Measurements from ENCODE around the gene KRTAP1-4. TPM values are rescaled to one million over a fixed set of nuclear protein-coding genes. Genes with fewer than 3 reads are reported as not detected.

KRTAP1-4 gene, protein sequence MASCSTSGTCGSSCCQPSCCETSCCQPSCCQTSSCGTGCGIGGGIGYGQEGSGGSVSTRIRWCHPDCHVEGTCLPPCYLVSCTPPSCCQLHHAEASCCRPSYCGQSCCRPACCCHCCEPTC
- total RNA-seq = not detected
- long read RNA-seq = 0 reads

DNA sequence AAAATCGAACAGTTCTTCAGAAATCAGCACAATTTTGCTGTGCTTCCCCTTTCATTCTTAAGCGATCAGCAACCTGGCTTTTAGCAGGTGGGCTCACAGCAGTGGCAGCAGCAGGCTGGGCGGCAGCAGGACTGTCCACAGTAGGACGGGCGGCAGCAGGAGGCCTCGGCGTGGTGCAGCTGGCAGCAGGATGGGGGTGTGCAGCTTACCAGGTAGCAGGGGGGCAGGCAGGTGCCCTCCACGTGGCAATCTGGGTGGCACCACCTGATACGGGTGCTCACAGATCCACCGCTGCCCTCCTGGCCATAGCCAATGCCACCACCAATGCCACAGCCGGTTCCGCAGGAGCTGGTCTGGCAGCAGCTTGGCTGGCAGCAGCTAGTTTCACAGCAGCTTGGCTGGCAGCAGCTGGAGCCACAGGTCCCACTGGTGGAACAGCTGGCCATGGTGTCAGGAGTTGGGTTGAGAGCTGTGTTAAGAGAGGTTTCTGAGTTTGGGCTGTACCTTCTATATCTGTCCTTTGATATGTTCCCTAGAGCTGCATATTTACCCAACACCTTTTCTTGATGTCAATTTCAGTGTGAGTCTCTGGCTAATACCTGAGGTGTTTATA lies at the start of gene KRTAP1-4:
KRTAP1-4 (minus strand) TSS at position 563 of the 613 bp plus-strand sequence; CDS start at position 446, 117 bp downstream.
- TF ChIP-seq, protein P1, sequence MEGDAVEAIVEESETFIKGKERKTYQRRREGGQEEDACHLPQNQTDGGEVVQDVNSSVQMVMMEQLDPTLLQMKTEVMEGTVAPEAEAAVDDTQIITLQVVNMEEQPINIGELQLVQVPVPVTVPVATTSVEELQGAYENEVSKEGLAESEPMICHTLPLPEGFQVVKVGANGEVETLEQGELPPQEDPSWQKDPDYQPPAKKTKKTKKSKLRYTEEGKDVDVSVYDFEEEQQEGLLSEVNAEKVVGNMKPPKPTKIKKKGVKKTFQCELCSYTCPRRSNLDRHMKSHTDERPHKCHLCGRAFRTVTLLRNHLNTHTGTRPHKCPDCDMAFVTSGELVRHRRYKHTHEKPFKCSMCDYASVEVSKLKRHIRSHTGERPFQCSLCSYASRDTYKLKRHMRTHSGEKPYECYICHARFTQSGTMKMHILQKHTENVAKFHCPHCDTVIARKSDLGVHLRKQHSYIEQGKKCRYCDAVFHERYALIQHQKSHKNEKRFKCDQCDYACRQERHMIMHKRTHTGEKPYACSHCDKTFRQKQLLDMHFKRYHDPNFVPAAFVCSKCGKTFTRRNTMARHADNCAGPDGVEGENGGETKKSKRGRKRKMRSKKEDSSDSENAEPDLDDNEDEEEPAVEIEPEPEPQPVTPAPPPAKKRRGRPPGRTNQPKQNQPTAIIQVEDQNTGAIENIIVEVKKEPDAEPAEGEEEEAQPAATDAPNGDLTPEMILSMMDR (IDR thresholded peaks at IDR 0.05) = no peak
- Histone ChIP-seq H3K9me3 (no peaks in the 10 kb centered on the region), H3K36me3 (no peaks in the 10 kb centered on the region), H3K27me3 (ENCODE audit: low read depth) (no peaks in the 10 kb centered on the region), H3K27ac (no peak within 1 kb of the TSS), H3K4me1 (no peaks in the 10 kb centered on the region), H3K4me3 (no peak within 1 kb of the TSS)
- DNase-seq (no peak), ATAC-seq (no peak)
- intact Hi-C loops (cut with DNase I) = no loop called here

DNA sequence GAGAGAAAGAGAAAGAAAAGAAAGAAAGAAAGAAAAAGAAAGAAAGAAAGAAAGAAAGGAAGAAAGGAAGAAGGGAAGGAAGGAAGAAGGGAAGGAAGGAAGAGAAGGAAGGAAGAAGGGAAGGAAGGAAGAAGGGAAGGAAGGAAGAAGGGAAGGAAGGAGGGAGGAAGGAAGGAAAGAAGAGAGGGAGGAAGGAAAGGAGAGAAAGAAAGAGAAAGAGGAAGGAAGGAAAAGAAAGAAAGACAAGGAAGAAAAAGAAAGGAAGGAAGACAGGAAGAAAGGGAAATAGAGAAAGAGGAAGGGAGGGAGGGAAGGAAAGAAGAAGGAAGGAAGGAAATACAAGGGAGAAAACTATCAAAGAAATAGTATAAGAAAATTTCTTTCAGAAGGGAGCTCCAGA lies 46.8 kb upstream of the KRTAP1-4 start:
- Histone ChIP-seq H3K27ac (no peak overlapping the region), H3K4me1 (no peaks in the 10 kb centered on the region), H3K36me3 (no peaks in the 10 kb centered on the region), H3K4me3 (no peak overlapping the region), H3K27me3 (ENCODE audit: low read depth) (no peaks in the 10 kb centered on the region), H3K9me3 (no peaks in the 10 kb centered on the region)
- intact Hi-C loops (cut with DNase I) = no loop called here
- DNase-seq = no peak
- TF ChIP-seq, protein P1 (IDR thresholded peaks at IDR 0.05) = no peak
- no peak for ATAC-seq

DNA sequence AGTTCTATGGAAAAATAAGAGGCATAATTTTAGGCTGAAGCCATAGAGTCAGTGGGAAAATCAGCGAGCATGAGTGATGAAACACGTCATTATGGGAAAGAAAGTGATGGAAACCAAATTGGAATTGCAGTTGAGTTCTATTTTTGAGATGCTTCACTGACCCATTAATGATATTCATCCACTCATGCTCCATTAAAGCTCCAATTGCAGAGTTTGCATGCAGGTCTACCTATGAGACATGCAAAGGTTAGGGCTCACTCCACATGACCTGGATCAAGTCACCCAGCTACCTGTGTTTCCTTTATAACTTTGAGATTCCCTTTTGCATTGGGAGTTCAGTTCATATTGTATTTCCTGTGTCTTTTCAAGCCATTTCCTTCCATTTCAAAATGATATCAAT lies 43.7 kb upstream of the KRTAP1-4 start:
- ATAC-seq (no peak), DNase-seq (no peak)
- intact Hi-C loops (cut with DNase I) = no loop called here
- no peak overlapping the region for H3K4me3 ChIP-seq
- no peak overlapping the region for H3K27ac ChIP-seq
- no peaks in the 10 kb centered on the region for H3K36me3 ChIP-seq
- no peaks in the 10 kb centered on the region for H3K4me1 ChIP-seq
- TF ChIP-seq, protein P1 (IDR thresholded peaks at IDR 0.05) = no peak
- no peaks in the 10 kb centered on the region for H3K27me3 ChIP-seq (ENCODE audit: low read depth)
- no peaks in the 10 kb centered on the region for H3K9me3 ChIP-seq

DNA sequence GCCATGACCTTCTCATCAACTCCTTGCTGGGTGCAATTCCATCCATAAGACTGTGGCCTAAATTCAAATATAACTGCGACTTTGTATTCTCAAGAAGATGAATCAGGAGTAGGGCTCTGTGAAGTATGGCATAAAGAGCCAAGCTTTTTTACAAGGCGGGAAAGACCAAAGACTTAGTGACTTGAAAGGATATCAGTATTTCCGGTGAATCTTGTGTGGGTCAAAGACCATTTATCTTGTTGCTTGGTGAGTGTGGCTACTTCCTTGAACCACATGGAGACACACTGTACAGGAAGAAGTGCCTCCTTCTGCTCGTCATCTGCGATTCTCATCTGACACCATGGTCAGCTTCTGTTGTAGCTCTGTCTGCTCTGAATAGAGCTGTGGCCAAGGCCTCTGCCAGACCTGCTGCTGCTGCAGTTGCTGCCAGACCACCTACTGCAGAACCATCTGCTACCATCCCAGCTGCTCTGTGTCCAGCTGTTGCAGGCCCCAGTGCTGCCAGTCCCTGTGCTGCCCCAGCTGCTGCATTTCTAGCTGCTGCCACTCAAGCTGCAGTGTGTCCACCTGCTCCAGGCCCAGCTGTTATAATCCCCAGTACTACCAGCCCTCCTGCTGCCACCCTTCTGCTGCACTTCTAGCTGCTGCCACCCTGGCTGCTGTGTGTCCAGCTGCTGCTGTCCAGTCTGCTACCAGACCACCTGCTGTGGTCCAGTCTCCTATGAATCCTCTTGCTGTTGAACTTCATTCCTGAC lies 41.8 kb upstream of the KRTAP1-4 start:
- DNase-seq (no peak), ATAC-seq (no peak)
- Histone ChIP-seq H3K9me3 (no peaks in the 10 kb centered on the region), H3K27me3 (ENCODE audit: low read depth) (no peaks in the 10 kb centered on the region), H3K36me3 (no peaks in the 10 kb centered on the region), H3K4me1 (no peaks in the 10 kb centered on the region), H3K27ac (no peak overlapping the region), H3K4me3 (no peak overlapping the region)
- TF ChIP-seq, protein P1 (IDR thresholded peaks at IDR 0.05) = no peak
- intact Hi-C loops (cut with DNase I) = no loop called here

DNA sequence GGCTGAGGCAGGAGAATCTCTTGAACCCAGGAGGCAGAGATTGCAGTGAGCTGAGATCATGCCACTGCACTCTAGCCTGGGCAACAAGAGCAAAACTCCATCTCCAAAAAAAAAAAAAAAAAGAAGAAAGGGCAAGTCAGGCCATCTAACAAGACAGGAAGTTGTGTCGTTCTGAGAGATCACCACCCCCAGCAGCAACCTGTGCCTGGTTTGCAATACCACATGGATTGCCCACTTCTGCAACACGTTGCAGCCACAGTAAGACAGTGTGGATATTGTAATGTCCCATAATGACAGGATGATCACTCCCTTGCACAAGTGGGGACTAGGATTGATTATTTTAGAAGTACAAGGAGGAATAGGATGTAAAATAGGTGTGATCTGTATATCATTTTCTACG lies 39.0 kb upstream of the KRTAP1-4 start:
- Histone ChIP-seq H3K36me3 (no peaks in the 10 kb centered on the region), H3K27ac (no peak overlapping the region), H3K9me3 (no peaks in the 10 kb centered on the region), H3K4me1 (no peaks in the 10 kb centered on the region), H3K4me3 (no peak overlapping the region), H3K27me3 (ENCODE audit: low read depth) (no peaks in the 10 kb centered on the region)
- DNase-seq = no peak
- ATAC-seq = no peak
- TF ChIP-seq, protein P1 (IDR thresholded peaks at IDR 0.05) = no peak
- intact Hi-C loops (cut with DNase I) = no loop called here
